IMR-90 (cell line): Measurements from ENCODE around the gene KRT9. TPM values are rescaled to one million over a fixed set of nuclear protein-coding genes. Genes with fewer than 3 reads are reported as not detected.

Experiments
- ATAC-seq: fragments of 200-7000 bp; cut with Tn5 transposase; 2 replicates; pipeline ENCODE4 v1.9.1; 2020; ENCODE audit warnings: low read depth, mild to moderate bottlenecking, moderate library complexity
- BruUV-seq: library from RNA; stranded (reverse); fragments of 400-500 nt; replicated peaks from 2 replicates; lab custom pipeline; 2021; lab: Mats Ljungman, UMichigan
- CTCF ChIA-PET: fragments of 300-600 bp; formaldehyde crosslinking; extraction: SDS; loops from one replicate; lab custom pipeline; 2021; ENCODE audit warnings: antibody characterized with exemption; lab: Yijun Ruan, JAX
- POLR2A ChIA-PET: fragments of 300-600 bp; sonication (Branson Sonifier 250); formaldehyde crosslinking; loops from one replicate; lab custom pipeline; 2022; ENCODE audit warnings: antibody characterized with exemption; ENCODE audit not compliant: unreplicated experiment; lab: Charles Lee
- DNase-seq: peaks from one replicate; pipeline ENCODE4 v3.0.0; 2013
- H2AFZ ChIP-seq: replicated peaks from 2 replicates; pipeline ENCODE3; 2013; ENCODE audit warnings: low read length, mild to moderate bottlenecking; ENCODE audit not compliant: poor library complexity
- H2AK5ac ChIP-seq: 2 replicates; pipeline ENCODE4 v1.6.1; 2013; ENCODE audit warnings: low read depth, low read length, inconsistent platforms
- H2AK9ac ChIP-seq: replicated peaks from 2 replicates; pipeline ENCODE3; 2013; ENCODE audit warnings: mild to moderate bottlenecking, low read depth, low read length, moderate library complexity; ENCODE audit not compliant: poor library complexity
- H2BK120ac ChIP-seq: 2 replicates; pipeline ENCODE4 v1.6.1; 2013; ENCODE audit warnings: low read depth, low read length, inconsistent platforms
- H2BK15ac ChIP-seq: 3 replicates; pipeline ENCODE4 v1.6.1; 2013; ENCODE audit warnings: low read depth, low read length, inconsistent platforms
- H2BK20ac ChIP-seq: 2 replicates; pipeline ENCODE4 v1.6.1; 2013; ENCODE audit warnings: low read depth, mild to moderate bottlenecking, inconsistent platforms, low read length, moderate library complexity
- H2BK5ac ChIP-seq: 2 replicates; pipeline ENCODE4 v1.6.1; 2013; ENCODE audit warnings: mild to moderate bottlenecking, low read depth, low read length, inconsistent platforms; ENCODE audit not compliant: poor library complexity, severe bottlenecking
- H3K14ac ChIP-seq: replicated peaks from 2 replicates; pipeline ENCODE4 v1.6.1; 2013; ENCODE audit warnings: low read depth, low read length, inconsistent platforms
- H3K18ac ChIP-seq: 2 replicates; pipeline ENCODE4 v1.6.1; 2013; ENCODE audit warnings: low read depth, low read length, control low read depth
- H3K23ac ChIP-seq: 2 replicates; pipeline ENCODE4 v1.6.1; 2013; ENCODE audit warnings: low read depth, low read length, inconsistent platforms
- H3K27ac ChIP-seq: 2 replicates; pipeline ENCODE4 v1.5.1; 2013; ENCODE audit warnings: mild to moderate bottlenecking, control low read depth, low read length; ENCODE audit not compliant: insufficient read depth
- H3K27me3 ChIP-seq: 2 replicates; pipeline ENCODE4 v1.6.1; 2013; ENCODE audit warnings: low read length; ENCODE audit not compliant: control insufficient read depth, insufficient read depth
- H3K36me3 ChIP-seq: 2 replicates; pipeline ENCODE4 v1.6.1; 2013; ENCODE audit warnings: low read length, mixed read lengths; ENCODE audit not compliant: control insufficient read depth, insufficient read depth
- H3K4ac ChIP-seq: 2 replicates; pipeline ENCODE4 v1.6.1; 2013; ENCODE audit warnings: low read depth, low read length, inconsistent platforms
- H3K4me1 ChIP-seq: 2 replicates; pipeline ENCODE4 v1.6.1; 2013; ENCODE audit warnings: low read length, mixed read lengths; ENCODE audit not compliant: control insufficient read depth, insufficient read depth
- H3K4me2 ChIP-seq: 2 replicates; pipeline ENCODE4 v1.6.1; 2013; ENCODE audit warnings: low read depth, mild to moderate bottlenecking, control low read depth, low read length, moderate library complexity
- H3K4me3 ChIP-seq: 2 replicates; pipeline ENCODE4 v1.5.1; 2013; ENCODE audit warnings: low read depth, mild to moderate bottlenecking, control low read depth, low read length, moderate library complexity; ENCODE audit not compliant: insufficient read depth
- H3K56ac ChIP-seq: 2 replicates; pipeline ENCODE4 v1.6.1; 2013; ENCODE audit warnings: low read length, inconsistent platforms; ENCODE audit not compliant: insufficient read depth; ENCODE audit errors: extremely low read depth
- H3K79me1 ChIP-seq, 2 experiments: 2 replicates each; pipeline ENCODE4 v1.6.1; 2013; ENCODE audit warnings: low read length in 2 of 2, inconsistent platforms in 1 of 2, low read depth in 1 of 2
- H3K9ac ChIP-seq: 2 replicates; pipeline ENCODE4 v1.6.1; 2013; ENCODE audit warnings: low read depth, low read length, control low read depth
- H3K9me1 ChIP-seq: 2 replicates; pipeline ENCODE4 v1.6.1; 2013; ENCODE audit warnings: low read length, inconsistent platforms; ENCODE audit not compliant: insufficient read depth
- H3K9me3 ChIP-seq: 2 replicates; pipeline ENCODE4 v1.6.1; 2013; ENCODE audit warnings: low read length; ENCODE audit not compliant: control insufficient read depth, insufficient read depth
- H4K20me1 ChIP-seq: 2 replicates; pipeline ENCODE4 v1.6.1; 2013; ENCODE audit warnings: low read length, inconsistent platforms; ENCODE audit not compliant: insufficient read depth
- H4K5ac ChIP-seq: 2 replicates; pipeline ENCODE4 v1.6.1; 2013; ENCODE audit warnings: mild to moderate bottlenecking, low read depth, low read length, control low read depth
- H4K8ac ChIP-seq, 2 experiments: 2 replicates each; pipeline ENCODE4 v1.6.1; 2013; ENCODE audit warnings: low read depth in 2 of 2, low read length in 2 of 2, control low read depth in 1 of 2, inconsistent platforms in 1 of 2
- H4K91ac ChIP-seq: 2 replicates; pipeline ENCODE4 v1.6.1; 2013; ENCODE audit warnings: low read depth, low read length, inconsistent platforms; ENCODE audit not compliant: insufficient read depth
- CEBPB ChIP-seq: IDR thresholded peaks from 2 replicates; pipeline ENCODE4 v1.6.1; 2012; ENCODE audit warnings: low read depth, low read length, improper control_type of control experiment
- FOS ChIP-seq: fragments of 150-350 bp; IDR thresholded peaks from 2 replicates; pipeline ENCODE4 v1.6.1; 2016; ENCODE audit warnings: low read depth, low read length
- MAFK ChIP-seq: IDR thresholded peaks from 2 replicates; pipeline ENCODE4 v1.6.1; 2012; ENCODE audit warnings: low read depth, low read length, improper control_type of control experiment
- MAZ ChIP-seq: IDR thresholded peaks from 2 replicates; pipeline ENCODE4 v1.6.1; 2012; ENCODE audit warnings: low read depth, mild to moderate bottlenecking, low read length, improper control_type of control experiment, moderate library complexity, borderline replicate concordance
- RAD21 ChIP-seq: IDR thresholded peaks from 2 replicates; pipeline ENCODE4 v1.6.1; 2012; ENCODE audit warnings: low read length, improper control_type of control experiment
- SMC3 ChIP-seq: fragments of 150-350 bp; IDR thresholded peaks from 2 replicates; pipeline ENCODE4 v1.6.1; 2016; ENCODE audit warnings: low read depth, mild to moderate bottlenecking, antibody characterized with exemption, low read length, moderate library complexity
- WGBS, 2 experiments: methylation state at CpG; one replicate each; pipeline versions ENCODE4 v1.1.5 to v1.1.7; 2013; ENCODE audit warnings: missing lambda C conversion rate in 2 of 2; ENCODE audit not compliant: insufficient read length in 1 of 2; ENCODE audit errors: extremely low coverage in 2 of 2; 5-methylcytosine and 5-hydroxymethylcytosine counted together
- dilution Hi-C: fragments of 300-500 bp; cut with HindIII; formaldehyde crosslinking; loops from one replicate; pipeline ENCODE4 v1.14.3; 2018; ENCODE audit warnings: low sequenced_read_pairs; ENCODE audit not compliant: unreplicated experiment
- in situ Hi-C: fragments of 300-500 bp; cut with MboI; formaldehyde crosslinking; loops from 3 replicates; pipeline ENCODE4 v1.14.3; 2019; ENCODE audit warnings: low sequenced_read_pairs, inconsistent platforms, mixed read lengths
- intact Hi-C: fragments of 100-400 bp; cut with micrococcal nuclease; formaldehyde crosslinking; loops from 2 replicates; pipeline ENCODE4 v1.10.0; 2022
- polyA plus RNA-seq, 3 experiments: library from polyadenylated mRNA; depleted of rRNA; stranded (reverse); fragments of >200 nt; gene quantifications; 2 replicates each; pipeline ENCODE4 v1.2.3, GENCODE V29; 2012; ENCODE audit warnings: low replicate concordance in 1 of 3
- total RNA-seq: library from RNA; depleted of rRNA; stranded (reverse); fragments of >200 nt; gene quantifications from 2 replicates; pipeline ENCODE4 v1.2.3, GENCODE V29; 2012

KRT9 gene
- total and polyA plus RNA-seq, 2 of the 4 experiments (the other 2 are of a cell fraction) = not detected

- Histone ChIP-seq H2BK120ac (no peak overlapping the region), H3K4me3 (no peak overlapping the region), H2AFZ (no peak overlapping the region), H3K18ac (no peak overlapping the region), H3K4me1 (no peaks in the 10 kb centered on the region), H3K4me2 (no peak overlapping the region), H2AK9ac (no peak overlapping the region), H4K8ac (no peak overlapping the region), H2AK5ac (no peak overlapping the region), H3K27ac (no peak overlapping the region), H3K9ac (no peak overlapping the region), H3K27me3 (peaks cover 42% of the 10 kb centered on the region), H3K36me3 (no peaks in the 10 kb centered on the region), H3K79me1 (no peaks in the 10 kb centered on the region), H3K23ac (no peak overlapping the region), H2BK20ac (no peak overlapping the region), H3K9me3 (no peaks in the 10 kb centered on the region), H4K91ac (no peak overlapping the region), H2BK5ac (no peak overlapping the region), H4K20me1 (no peaks in the 10 kb centered on the region), H4K5ac (no peak overlapping the region), H3K4ac (no peak overlapping the region), H2BK15ac (no peak overlapping the region), H3K9me1 (no peaks in the 10 kb centered on the region), H3K14ac (no peak overlapping the region), H3K56ac (no peak overlapping the region)
- in situ Hi-C loops (no loop called here), dilution Hi-C loops (no loop called here), intact Hi-C loops (no loop called here)
- DNase-seq (no peak), ATAC-seq (no peak)
- no TSS peak for BruUV-seq
- WGBS, 2 experiments = 11% methylated on average over 1 of the region's 1 CpG; no CpG with 5 or more reads in 1 of the 2 experiments
- TF ChIP-seq SMC3 = no peak
- no peak for TF ChIP-seq CEBPB
- TF ChIP-seq FOS = no peak
- TF ChIP-seq RAD21 = no peak
- no peak for TF ChIP-seq MAZ
- no peak for TF ChIP-seq MAFK
- ChIA-PET CTCF (interaction anchor here (1.7 kb wide), 1 partner anchor 10 kb away, joined by 5 read pairs; no protein-coding TSS in a partner anchor), POLR2A (interaction anchor here (0.6 kb wide), 1 partner anchor 107 kb away, joined by 3 read pairs; no protein-coding TSS in a partner anchor)
These were observed 9.0 kb upstream of the KRT9 start for GRCh38 chr17:41580687-41581365.
